T-helper 17 cell (primary cell): ENCODE data around the gene C10orf62. TPM values are rescaled to one million over a fixed set of nuclear protein-coding genes. Genes with fewer than 3 reads are reported as not detected.
A peak's percentile ranks its signal among the peaks of the same experiment; 100 is the strongest.
"Not testable (repeated sequence)": the region's sequence is repeated elsewhere in the genome, so short reads cannot be mapped to it uniquely, and the experiment has no call there.

Source experiments
- ATAC-seq: fragments of 150-1000 bp; cut with Tn5 transposase; 2 replicates; pipeline ENCODE4 v1.10.0; 2021; ENCODE audit warnings: mild to moderate bottlenecking, moderate library complexity
- DNase-seq, 3 donors: peaks; one replicate each; pipeline versions ENCODE4 v3.0.0 to v3.0.0-alpha.2; 2020 to 2021
- H3K9me3 ChIP-seq: one replicate; pipeline ENCODE4 v1.7.0; 2013; ENCODE audit warnings: low read length, mild to moderate bottlenecking; ENCODE audit not compliant: control insufficient read depth, poor library complexity, severe bottlenecking
- H3K27ac Mint-ChIP-seq: one replicate; pipeline ENCODE4 v1.8.0; 2022; ENCODE audit warnings: mild to moderate bottlenecking, moderate library complexity, mixed read lengths
- H3K27me3 Mint-ChIP-seq: one replicate; pipeline ENCODE4 v1.8.0; 2022; ENCODE audit warnings: mixed read lengths
- H3K36me3 Mint-ChIP-seq: one replicate; pipeline ENCODE4 v1.8.0; 2022; ENCODE audit warnings: low read depth, mixed read lengths
- H3K4me1 Mint-ChIP-seq: one replicate; pipeline ENCODE4 v1.8.0; 2022; ENCODE audit warnings: mild to moderate bottlenecking, mixed read lengths
- H3K4me3 Mint-ChIP-seq: one replicate; pipeline ENCODE4 v1.8.0; 2022; ENCODE audit warnings: mild to moderate bottlenecking, moderate library complexity, mixed read lengths
- total RNA-seq, 4 donors: library from RNA in 2 of 4; stranded (reverse) in 2 of 4; gene quantifications; one replicate each; pipeline ENCODE4 v1.2.3 and lab custom pipeline; 2022 to 2026

The C10orf62 gene
- total RNA-seq, 2 donors from 2014 or later, result not detected

GRCh38 chr10:97553575-97554031 is 35.9 kb upstream of the C10orf62 start:
- Mint-ChIP-seq H3K36me3 (no peaks in the 10 kb centered on the region), H3K27me3 (no peaks in the 10 kb centered on the region), H3K27ac (no peak overlapping the region), H3K4me3 (no peak overlapping the region), H3K4me1 (peaks cover 9% of the 10 kb centered on the region)
- ATAC-seq (peak; percentile 53), DNase-seq (no peak)
- H3K9me3 ChIP-seq, result no peaks in the 10 kb centered on the region

GRCh38 chr10:97554336-97554735 is 35.2 kb upstream of the C10orf62 start:
- not testable (repeated sequence) for DNase-seq, H3K4me1 Mint-ChIP-seq, H3K27me3 Mint-ChIP-seq, H3K4me3 Mint-ChIP-seq, H3K27ac Mint-ChIP-seq, H3K9me3 ChIP-seq, H3K36me3 Mint-ChIP-seq, ATAC-seq

- H3K36me3 Mint-ChIP-seq, H3K4me1 Mint-ChIP-seq, H3K27ac Mint-ChIP-seq, H3K4me3 Mint-ChIP-seq, DNase-seq, H3K9me3 ChIP-seq, ATAC-seq, H3K27me3 Mint-ChIP-seq: not testable (repeated sequence)
Measured at GRCh38 chr10:97555541-97555940, 34.0 kb upstream of the C10orf62 start.

- H3K36me3 Mint-ChIP-seq, H3K4me3 Mint-ChIP-seq: not testable (repeated sequence)
Measured at GRCh38 chr10:97560731-97561381, 28.7 kb upstream of the C10orf62 start.

GRCh38 chr10:97561386-97562077 is 28.0 kb upstream of the C10orf62 start:
- ATAC-seq, DNase-seq, H3K9me3 ChIP-seq, H3K36me3 Mint-ChIP-seq, H3K27ac Mint-ChIP-seq, H3K4me1 Mint-ChIP-seq, H3K4me3 Mint-ChIP-seq, H3K27me3 Mint-ChIP-seq: not testable (repeated sequence)

More at GRCh38 chr10:97560731-97561381, 28.7 kb upstream of the C10orf62 start:
- not testable (repeated sequence) for H3K4me1 Mint-ChIP-seq, DNase-seq, H3K27me3 Mint-ChIP-seq, H3K27ac Mint-ChIP-seq, ATAC-seq, H3K9me3 ChIP-seq

- H3K4me3 Mint-ChIP-seq, H3K27me3 Mint-ChIP-seq, H3K36me3 Mint-ChIP-seq, H3K27ac Mint-ChIP-seq, H3K9me3 ChIP-seq, H3K4me1 Mint-ChIP-seq, ATAC-seq, DNase-seq: not testable (repeated sequence)
Measured at GRCh38 chr10:97562329-97562728, 27.2 kb upstream of the C10orf62 start.

- Mint-ChIP-seq H3K27ac (no peak overlapping the region), H3K4me1 (no peaks in the 10 kb centered on the region), H3K27me3 (no peaks in the 10 kb centered on the region), H3K4me3 (no peak overlapping the region), H3K36me3 (no peaks in the 10 kb centered on the region)
- H3K9me3 ChIP-seq, result no peaks in the 10 kb centered on the region
- ATAC-seq (no peak), DNase-seq (no peak)
Measured at GRCh38 chr10:97563337-97563736, 26.2 kb upstream of the C10orf62 start.

- no peak for DNase-seq
- no peaks in the 10 kb centered on the region for H3K4me1 Mint-ChIP-seq
- H3K4me3 Mint-ChIP-seq, result no peak overlapping the region
- no peaks in the 10 kb centered on the region for H3K9me3 ChIP-seq
- H3K27ac Mint-ChIP-seq, result no peak overlapping the region
- H3K27me3 Mint-ChIP-seq, result no peaks in the 10 kb centered on the region
- no peaks in the 10 kb centered on the region for H3K36me3 Mint-ChIP-seq
- no peak for ATAC-seq
Measured at GRCh38 chr10:97564776-97565175, 24.7 kb upstream of the C10orf62 start.

- H3K9me3 ChIP-seq, result no peaks in the 10 kb centered on the region
- no peaks in the 10 kb centered on the region for H3K27me3 Mint-ChIP-seq
- ATAC-seq (no peak), DNase-seq (no peak)
- no peak overlapping the region for H3K27ac Mint-ChIP-seq
- H3K4me1 Mint-ChIP-seq, result no peaks in the 10 kb centered on the region
- H3K36me3 Mint-ChIP-seq, result no peaks in the 10 kb centered on the region
- no peak overlapping the region for H3K4me3 Mint-ChIP-seq
Measured at GRCh38 chr10:97566336-97566996, 23.1 kb upstream of the C10orf62 start.

- H3K36me3 Mint-ChIP-seq, result no peaks in the 10 kb centered on the region
- no peaks in the 10 kb centered on the region for H3K27me3 Mint-ChIP-seq
- H3K9me3 ChIP-seq, result no peaks in the 10 kb centered on the region
- no peak for DNase-seq
- H3K4me3 Mint-ChIP-seq, result no peak overlapping the region
- H3K4me1 Mint-ChIP-seq, result no peaks in the 10 kb centered on the region
- no peak for ATAC-seq
- no peak overlapping the region for H3K27ac Mint-ChIP-seq
Measured at GRCh38 chr10:97567891-97568290, 21.6 kb upstream of the C10orf62 start.

GRCh38 chr10:97570146-97570788 is 19.3 kb upstream of the C10orf62 start:
- no peak for ATAC-seq
- Mint-ChIP-seq H3K27me3 (no peaks in the 10 kb centered on the region), H3K27ac (no peak overlapping the region), H3K4me3 (no peak overlapping the region), H3K36me3 (no peaks in the 10 kb centered on the region), H3K4me1 (no peaks in the 10 kb centered on the region)
- no peaks in the 10 kb centered on the region for H3K9me3 ChIP-seq
- DNase-seq, result no peak

- Mint-ChIP-seq H3K36me3 (no peaks in the 10 kb centered on the region), H3K4me3 (no peak overlapping the region), H3K4me1 (no peaks in the 10 kb centered on the region), H3K27ac (peak overlapping the region; percentile 39), H3K27me3 (no peaks in the 10 kb centered on the region)
- no peak for DNase-seq
- H3K9me3 ChIP-seq, result no peaks in the 10 kb centered on the region
- no peak for ATAC-seq
Measured at GRCh38 chr10:97570789-97571471, 18.6 kb upstream of the C10orf62 start.

- no peaks in the 10 kb centered on the region for H3K4me1 Mint-ChIP-seq
- no peak for ATAC-seq
- no peak overlapping the region for H3K4me3 Mint-ChIP-seq
- no peak for DNase-seq
- H3K36me3 Mint-ChIP-seq, result no peaks in the 10 kb centered on the region
- H3K27ac Mint-ChIP-seq, result peak overlapping the region; percentile 39
- H3K27me3 Mint-ChIP-seq, result no peaks in the 10 kb centered on the region
- H3K9me3 ChIP-seq, result no peaks in the 10 kb centered on the region
Measured at GRCh38 chr10:97571622-97572021, 17.9 kb upstream of the C10orf62 start.
